Stimulated activated CD8-positive, alpha-beta memory T cell treated with anti-CD3 and anti-CD28 coated beads, Interleukin-4, amount 100 ng/mL, for 48 hours (primary cell): ENCODE measurements around the gene CCDC85A.
"Not testable (repeated sequence)": the region's sequence is repeated elsewhere in the genome, so short reads cannot be mapped to it uniquely, and the experiment has no call there.

Experiments used
- DNase-seq: peaks from one replicate; pipeline ENCODE4 v3.0.0-alpha.2; 2020

CCDC85A gene

DNA sequence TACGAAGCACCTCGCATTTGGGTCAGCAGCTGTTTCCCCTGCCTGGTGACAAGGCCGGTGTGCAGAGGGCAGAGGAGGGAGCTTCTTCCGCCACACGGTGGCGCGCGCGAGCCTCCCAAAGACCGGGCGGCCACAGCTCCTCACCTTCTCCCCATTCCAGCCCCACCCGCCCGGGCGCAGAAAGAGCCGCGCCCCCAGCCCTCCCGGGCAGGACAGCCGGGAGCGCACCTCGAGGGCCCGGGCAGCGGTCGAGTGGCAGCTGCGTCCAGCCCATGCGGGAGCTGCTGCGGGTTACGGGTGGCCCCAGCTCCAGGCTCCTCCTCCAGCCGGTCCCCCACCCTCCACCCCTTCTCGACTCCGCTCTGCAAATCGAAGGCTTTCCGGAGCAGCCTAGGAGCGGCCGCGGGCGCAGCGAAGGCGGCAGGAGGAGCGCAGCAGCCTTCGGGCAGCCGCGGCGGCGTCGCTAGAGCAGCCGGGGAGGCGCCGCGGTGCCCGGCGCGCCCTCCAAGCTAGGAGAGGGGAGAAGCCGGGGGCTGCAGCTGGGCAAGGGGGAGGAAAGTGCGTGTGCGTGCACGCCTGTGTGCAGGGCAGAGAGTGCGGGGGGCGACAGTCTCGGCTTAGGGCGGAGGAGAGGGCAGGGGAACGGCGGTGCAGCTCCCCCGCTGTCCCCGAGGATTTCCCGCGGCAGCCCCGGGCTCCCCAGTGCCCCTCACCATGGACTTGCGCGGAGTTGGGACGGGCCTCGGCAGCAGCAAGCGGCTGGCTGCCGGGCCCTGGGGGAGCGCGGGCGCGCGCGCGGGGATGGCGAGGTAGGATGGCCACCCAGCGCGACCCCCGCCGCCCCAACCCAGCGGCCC is at the start of gene CCDC85A:
Gene CCDC85A, plus strand, starts transcription at position 348 of the 857 bp plus-strand sequence. CDS start 635 bp downstream, outside the sequence.
- peak; percentile 85 for DNase-seq

- DNase-seq: no peak
Measured at GRCh38 chr2:56134861-56135260, 48.9 kb upstream of the CCDC85A start.

- DNase-seq: not testable (repeated sequence)
Measured at GRCh38 chr2:56142497-56143061, 41.2 kb upstream of the CCDC85A start.

- DNase-seq: no peak
Measured at GRCh38 chr2:56147907-56148306, 35.9 kb upstream of the CCDC85A start.

GRCh38 chr2:56148825-56149224 is 35.0 kb upstream of the CCDC85A start:
- no peak for DNase-seq

DNA sequence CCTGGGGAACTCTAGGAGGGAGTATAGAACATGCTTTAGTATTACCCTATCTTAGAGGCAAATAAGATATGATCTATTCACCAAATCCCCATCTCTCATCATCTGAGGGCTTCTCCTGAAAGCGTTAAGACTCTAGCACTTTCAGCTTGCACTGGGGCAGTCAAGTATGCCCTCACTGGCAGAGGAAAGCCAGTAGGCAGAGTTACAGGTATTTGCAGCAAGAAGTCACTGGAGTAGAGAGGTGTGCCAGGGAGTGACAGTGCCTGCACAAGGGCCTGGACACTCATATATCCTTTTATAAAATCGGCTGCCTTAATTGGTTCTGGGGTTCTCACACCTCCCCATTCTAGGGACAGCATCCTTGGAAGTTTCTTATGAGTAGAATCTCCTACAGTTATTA is 31.9 kb upstream of the CCDC85A start:
- DNase-seq: no peak

DNA sequence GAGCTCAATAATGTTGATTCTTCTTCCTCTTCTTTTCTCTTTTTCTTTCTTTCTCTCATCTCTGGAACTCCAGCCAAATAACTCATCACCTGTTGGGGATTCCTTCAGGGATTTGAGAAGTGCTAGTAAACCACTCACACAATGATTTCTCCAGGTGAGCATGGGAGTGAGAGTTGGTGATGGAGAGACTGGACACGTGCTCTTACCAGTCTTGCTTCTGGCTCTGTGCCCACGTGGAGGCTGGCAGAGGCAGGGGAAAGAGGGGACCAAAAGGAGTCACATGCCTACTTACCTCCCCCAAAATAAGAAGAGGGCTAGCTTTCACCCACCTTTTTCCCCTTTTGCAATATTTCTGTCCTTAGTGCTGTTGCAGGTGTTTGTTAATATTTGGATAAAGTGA is 28.6 kb upstream of the CCDC85A start:
- DNase-seq: no peak

DNA sequence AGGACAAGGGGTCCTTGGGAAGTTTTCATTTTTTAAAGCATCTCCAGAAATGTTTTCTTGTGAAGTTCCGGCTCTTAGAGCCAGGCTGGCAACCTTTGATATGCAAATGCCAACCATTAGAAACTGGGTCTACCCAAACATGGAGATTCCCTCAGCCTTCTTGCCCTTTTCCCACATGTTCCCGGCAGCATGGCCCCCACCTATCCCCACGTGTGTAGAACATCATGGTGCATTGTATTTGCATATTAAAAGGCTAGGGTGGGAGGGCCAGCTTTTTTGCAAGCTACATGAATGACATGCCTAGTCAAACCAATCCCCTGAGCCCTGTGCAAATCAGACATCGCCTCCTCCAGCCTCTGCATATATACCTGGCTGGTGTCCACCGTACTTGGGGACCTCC is 23.9 kb upstream of the CCDC85A start:
- DNase-seq: not testable (repeated sequence)

GRCh38 chr2:56167616-56168562 is 15.9 kb upstream of the CCDC85A start:
- no peak for DNase-seq

GRCh38 chr2:56169521-56169920 is 14.3 kb upstream of the CCDC85A start:
- DNase-seq: no peak

DNA sequence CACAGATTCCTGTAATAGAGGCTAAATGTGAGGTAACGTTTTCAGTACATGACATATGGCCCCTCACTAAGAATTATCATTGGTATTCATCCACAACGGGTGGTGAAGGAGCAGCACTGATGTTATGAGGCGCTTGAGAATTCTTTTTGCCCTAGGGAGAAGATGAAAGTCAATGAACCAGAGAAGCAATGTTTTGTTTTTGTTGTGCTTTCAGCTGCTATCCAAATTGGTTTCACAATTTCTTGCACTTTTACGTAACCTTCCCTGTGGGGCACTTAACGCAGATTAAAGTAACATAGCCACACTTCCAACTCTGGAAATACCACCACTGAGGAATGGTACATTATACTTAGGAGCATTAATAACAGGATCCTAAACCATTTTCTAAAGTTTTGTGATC is 13.3 kb upstream of the CCDC85A start:
- no peak for DNase-seq

GRCh38 chr2:56170988-56171387 is 12.8 kb upstream of the CCDC85A start:
- no peak for DNase-seq

- DNase-seq: no peak
Measured at GRCh38 chr2:56175779-56176178, 8.0 kb upstream of the CCDC85A start.

GRCh38 chr2:56177420-56178220 is 6.2 kb upstream of the CCDC85A start:
- DNase-seq: no peak

- no peak for DNase-seq
Measured at GRCh38 chr2:56179931-56180330, 3.9 kb upstream of the CCDC85A start.

DNA sequence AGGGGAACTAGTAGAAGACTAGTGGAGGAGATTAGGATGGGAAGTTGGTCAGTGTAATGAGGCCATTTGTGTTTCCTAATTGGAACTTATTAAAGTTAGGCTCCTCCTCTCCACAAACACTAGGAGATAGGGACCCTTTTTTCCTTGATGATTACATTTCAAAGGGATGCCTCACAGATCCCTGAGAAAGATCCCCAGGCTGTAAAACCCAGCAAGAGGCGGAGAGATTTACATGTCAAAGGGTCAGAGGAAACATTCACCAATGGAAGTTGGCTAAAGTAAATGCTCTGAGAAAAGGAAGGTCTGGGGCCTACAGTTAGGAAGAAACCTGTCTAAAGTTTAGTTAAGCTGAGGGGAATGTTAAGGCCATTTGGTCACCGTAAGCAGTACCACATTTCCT is 1.4 kb upstream of the CCDC85A start:
- DNase-seq: no peak

GRCh38 chr2:56184500-56185011 is 766 bp downstream of the CCDC85A start:
- DNase-seq: no peak

GRCh38 chr2:56185101-56185581 is 1.4 kb downstream of the CCDC85A start:
- DNase-seq: no peak

DNA sequence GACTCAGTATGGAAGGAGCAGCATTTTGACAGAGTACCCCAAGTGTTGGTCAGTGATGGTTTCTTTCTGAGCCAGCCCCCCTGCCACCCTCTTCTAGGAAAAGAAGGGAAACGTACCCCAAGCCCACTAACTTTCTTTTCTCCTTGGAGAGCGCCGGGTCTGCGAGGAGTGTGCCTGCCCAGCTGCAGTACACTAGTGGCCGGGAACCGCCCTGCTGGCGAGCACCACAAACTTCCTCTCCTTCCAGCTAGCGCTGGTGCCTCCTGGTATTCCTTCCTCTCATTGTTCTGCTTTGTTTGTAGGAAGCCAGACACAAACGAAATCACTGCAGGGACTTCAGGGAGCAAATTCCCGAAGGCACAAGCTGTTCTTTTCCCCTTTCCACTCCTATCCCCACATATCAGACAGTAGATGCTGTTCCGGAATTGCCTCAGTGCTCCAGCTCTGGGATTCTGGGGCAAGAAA is 1.8 kb downstream of the CCDC85A start:
- no peak for DNase-seq

- DNase-seq: no peak
Measured at GRCh38 chr2:56191617-56192016, 7.8 kb downstream of the CCDC85A start.

GRCh38 chr2:56192664-56193305 is 9.0 kb downstream of the CCDC85A start:
- DNase-seq: no peak
